T47D (cell line): ENCODE measurements around the gene RNF115.
"Not testable (repeated sequence)": the region's sequence is repeated elsewhere in the genome, so short reads cannot be mapped to it uniquely, and the experiment has no call there.

Source experiments
- DNase-seq, 2 experiments: peaks; one replicate each; pipeline versions ENCODE4 v3.0.0 to v3.0.0-alpha.2; 2011 to 2012; ENCODE audit warnings: low read depth in 1 of 2, low spot score in 1 of 2
- JUND ChIP-seq: IDR thresholded peaks from 2 replicates; pipeline ENCODE4 v1.6.1; 2012; ENCODE audit warnings: low read depth
- in situ Hi-C: cut with HindIII; loops from 2 replicates; pipeline ENCODE4 v1.10.0; 2016; ENCODE audit warnings: low sequenced_read_pairs, low pct_unique_long_range_greater_than_20kb

The RNF115 gene

DNA sequence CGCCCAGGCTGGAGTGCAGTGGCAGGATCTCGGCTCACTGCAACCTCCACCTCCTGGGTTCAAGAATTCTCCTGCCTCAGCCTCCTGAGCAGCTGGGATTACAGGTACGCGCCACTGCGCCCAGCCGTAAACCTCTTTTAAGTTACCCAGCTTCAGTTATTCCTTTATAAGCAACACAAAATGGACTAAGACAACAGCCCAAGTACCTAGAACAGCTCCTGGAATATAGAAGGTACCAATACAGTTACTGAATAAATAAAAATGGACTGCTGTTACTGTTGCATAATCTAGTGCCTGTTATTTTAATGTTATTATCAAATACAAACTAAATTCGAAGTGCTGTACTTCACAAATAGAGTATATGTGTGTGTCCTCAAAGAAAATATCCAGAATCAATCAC, 17.1 kb downstream of the RNF115 start:
- no peak for DNase-seq
- TF ChIP-seq JUND, result no peak
- in situ Hi-C loops, result no loop called here

DNA sequence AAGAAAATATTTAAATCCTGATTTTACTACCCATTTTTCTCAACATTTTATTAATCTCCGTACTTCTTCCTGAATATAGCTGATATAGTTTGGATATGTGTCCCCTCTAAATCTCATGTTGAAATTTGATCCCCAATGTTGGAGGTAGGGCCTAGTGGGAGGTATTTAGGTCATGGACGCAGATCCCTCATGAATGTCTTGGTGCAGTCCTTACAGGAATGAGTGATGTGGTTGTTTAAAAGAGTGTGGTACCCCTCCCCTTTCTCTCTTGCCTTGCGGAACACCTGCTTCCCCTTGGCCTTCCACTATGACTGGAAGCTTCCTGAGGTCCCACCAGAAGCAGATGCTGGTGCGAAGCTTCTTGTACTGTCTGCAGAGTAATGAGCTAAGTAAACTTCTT, 17.5 kb downstream of the RNF115 start:
- DNase-seq, result no peak
- in situ Hi-C loops, result no loop called here
- no peak for TF ChIP-seq JUND

DNA sequence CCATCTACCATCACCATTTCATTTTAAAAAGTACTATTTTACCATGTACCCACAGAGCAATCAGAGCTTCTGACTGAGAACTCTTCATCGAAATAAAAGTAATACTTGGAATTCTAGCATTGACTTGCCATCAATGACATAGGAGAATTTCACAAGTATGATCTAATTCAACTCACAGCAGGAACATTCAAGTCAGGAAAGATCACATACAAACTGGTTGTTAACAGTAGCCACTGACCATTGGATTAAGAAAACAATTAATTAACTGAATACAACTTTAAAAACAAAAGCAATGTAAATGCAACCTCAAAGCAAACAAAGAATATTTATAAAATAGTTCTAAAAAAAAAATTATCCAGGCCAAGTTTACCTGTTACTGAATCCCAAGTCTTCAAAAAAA, 18.8 kb downstream of the RNF115 start:
- DNase-seq, result no peak
- in situ Hi-C loops, result no loop called here
- no peak for TF ChIP-seq JUND

- in situ Hi-C loops, result no loop called here
- TF ChIP-seq JUND, result no peak
- no peak for DNase-seq
These were observed 19.5 kb downstream of the RNF115 start for GRCh38 chr1:145804235-145805045.

GRCh38 chr1:145799806-145800205, 24.1 kb downstream of the RNF115 start:
- in situ Hi-C loops, result no loop called here
- no peak for DNase-seq
- TF ChIP-seq JUND, result no peak

DNA sequence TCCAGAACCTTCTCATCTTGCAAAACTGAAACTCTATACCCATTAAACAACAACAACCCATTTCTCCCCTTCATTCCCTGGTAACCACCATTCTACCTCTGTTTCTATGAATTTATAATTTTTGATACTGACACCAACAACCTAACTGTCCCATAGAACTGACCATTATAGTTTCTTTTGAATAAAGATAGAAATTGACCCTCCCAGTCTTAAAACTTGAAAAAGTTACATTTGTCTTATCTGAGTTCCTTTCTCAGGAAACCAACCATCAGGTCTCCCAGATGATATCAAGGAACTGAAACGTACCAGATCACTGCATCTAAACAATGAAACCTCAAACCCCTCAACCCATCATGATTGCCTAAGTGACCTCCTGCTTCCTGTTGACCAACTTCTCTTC, 27.1 kb downstream of the RNF115 start:
- in situ Hi-C loops, result no loop called here
- no peak for TF ChIP-seq JUND
- no peak for DNase-seq

GRCh38 chr1:145795257-145795881, 28.5 kb downstream of the RNF115 start:
- DNase-seq, result no peak
- in situ Hi-C loops, result no loop called here
- no peak for TF ChIP-seq JUND

DNA sequence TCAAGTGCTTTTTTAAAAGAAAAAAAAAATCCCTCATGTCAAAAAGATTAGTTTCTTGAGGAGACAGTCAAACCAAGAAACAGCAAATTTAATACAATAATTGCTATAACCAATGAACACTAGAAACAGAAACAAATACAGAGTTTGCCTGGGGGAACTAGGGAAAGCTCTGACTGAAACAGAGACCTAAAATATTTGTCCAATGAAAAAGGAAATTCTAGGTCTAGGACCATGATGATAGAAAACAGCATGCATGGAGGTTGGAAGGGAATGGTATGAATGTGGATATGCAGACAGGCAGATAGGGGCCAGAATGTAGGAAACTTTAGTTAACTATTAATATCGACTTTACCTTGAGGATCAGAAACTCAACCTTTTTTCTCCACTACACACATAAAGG, 31.4 kb downstream of the RNF115 start:
- in situ Hi-C loops, result no loop called here
- TF ChIP-seq JUND, result no peak
- no peak for DNase-seq

DNA sequence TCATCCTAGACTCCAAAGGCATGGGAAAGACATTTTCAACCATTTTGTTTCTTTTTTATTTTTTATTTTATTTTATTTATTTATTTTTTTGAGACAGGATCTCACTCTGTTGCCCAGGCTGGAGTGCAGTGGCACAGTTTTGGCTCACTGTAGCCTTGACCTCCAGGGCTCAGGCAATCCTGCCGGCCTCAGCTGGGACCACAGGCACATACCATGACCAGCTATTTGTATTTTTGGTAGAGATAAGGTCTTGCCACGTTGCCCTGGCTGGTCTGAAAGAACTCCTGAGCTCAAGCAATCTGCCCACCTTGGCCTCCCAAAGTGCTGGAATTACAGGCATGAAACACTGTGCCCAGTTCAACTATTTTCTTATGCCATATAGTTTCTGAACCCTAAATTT, 32.0 kb downstream of the RNF115 start:
- in situ Hi-C loops, DNase-seq: not testable (repeated sequence)

GRCh38 chr1:145788580-145788979, 35.3 kb downstream of the RNF115 start:
- TF ChIP-seq JUND, result no peak
- in situ Hi-C loops, result no loop called here
- no peak for DNase-seq

GRCh38 chr1:145786271-145786670, 37.6 kb downstream of the RNF115 start:
- no peak for DNase-seq
- TF ChIP-seq JUND, result no peak
- in situ Hi-C loops, result no loop called here

GRCh38 chr1:145785547-145785946, 38.3 kb downstream of the RNF115 start:
- no peak for TF ChIP-seq JUND
- DNase-seq, result no peak
- in situ Hi-C loops, result no loop called here

DNA sequence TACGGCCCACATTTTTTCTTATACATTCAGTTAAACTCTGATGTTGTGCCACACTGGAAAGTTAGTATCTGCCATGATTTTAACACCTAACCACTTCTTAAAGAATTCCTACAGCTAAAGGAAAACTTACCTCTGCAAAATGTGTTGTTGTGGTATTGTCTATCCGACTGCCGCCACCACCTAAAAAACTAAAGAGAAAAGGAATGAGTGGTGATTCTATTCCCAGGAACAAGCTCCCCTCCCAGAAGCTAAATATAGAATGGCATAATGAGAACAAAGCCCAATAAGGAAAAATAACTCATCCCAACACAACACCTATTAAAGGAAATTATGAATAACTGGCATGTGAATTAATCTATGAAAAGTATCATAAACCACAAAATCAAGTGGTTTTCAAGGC, 39.5 kb downstream of the RNF115 start:
- no peak for DNase-seq
- no peak for TF ChIP-seq JUND
- in situ Hi-C loops, result no loop called here
